NCI-H2196 treated with DMSO at 0.1 percent for 48 hours (cell line): ENCODE results near the gene PTPRK.

Source experiments
- DNase-seq: peaks from one replicate; lab custom pipeline; 2025; ENCODE audit not compliant: unreplicated experiment; lab: John Stamatoyannopoulos, UW

Gene PTPRK

DNA sequence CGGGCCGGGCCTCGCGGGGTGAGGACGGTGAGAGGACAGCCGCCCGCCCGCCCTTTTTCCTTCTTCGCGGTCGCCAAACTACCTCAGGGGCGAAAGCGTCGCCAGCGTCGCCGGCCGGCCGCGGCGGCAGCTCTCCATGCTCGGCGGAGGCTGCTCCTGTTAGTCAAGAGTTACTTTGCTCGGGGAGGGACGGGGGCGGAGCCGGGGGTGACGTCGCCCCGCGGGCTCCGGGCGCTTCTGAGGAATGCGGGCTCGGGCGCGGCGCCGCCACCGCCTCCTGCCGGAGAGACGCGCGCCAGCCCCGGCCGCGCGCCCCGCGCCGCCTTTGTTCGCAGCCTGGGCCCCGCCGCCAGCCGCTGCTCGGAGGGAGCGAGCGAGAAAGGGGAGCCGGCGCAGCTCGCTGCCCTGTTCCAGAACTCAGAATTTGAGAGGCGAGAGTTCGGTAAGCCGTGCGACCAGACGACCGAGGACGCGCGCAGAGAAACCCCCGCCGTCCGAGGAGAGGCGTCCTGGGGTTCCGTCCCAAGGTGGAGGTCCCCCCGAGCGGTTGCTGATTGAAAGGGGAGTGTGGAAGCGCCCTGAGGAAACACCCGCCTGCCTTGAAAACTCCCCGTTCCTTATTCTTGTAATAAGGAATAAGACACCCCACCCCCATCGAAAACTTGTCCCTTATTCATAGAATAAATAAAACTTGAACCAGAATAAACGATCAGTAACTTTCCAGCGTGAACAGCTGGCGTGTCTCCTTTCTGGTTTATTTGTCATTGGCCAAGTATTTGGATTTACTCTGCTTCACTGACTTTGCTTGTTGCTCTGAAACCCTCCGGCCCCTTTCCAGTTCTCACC is at the start of gene PTPRK:
Gene PTPRK (minus strand): TSS at position 164 of the 846 bp plus-strand sequence. CDS start 241 bp downstream, outside the sequence.
- DNase-seq, result peak; percentile 8

DNA sequence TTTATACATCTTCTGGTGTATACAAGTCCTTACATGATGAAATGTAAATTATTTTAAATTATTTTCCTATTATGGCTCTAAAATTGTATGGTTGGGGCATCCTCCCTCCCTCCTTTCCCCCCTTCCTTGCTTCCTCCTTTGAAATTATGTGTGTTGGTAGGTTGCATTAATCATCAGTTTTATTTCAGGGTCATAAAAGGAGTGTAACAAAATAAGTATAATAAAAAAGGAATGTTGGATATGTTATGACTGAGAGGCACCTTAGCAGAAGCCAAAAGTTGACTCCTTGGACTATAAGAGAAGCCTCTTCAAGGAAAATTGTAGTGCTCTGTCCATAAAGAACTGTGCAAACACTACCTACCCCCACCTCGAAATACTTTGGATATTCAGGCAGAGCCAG is 46.6 kb upstream of the PTPRK start:
- no peak for DNase-seq

DNA sequence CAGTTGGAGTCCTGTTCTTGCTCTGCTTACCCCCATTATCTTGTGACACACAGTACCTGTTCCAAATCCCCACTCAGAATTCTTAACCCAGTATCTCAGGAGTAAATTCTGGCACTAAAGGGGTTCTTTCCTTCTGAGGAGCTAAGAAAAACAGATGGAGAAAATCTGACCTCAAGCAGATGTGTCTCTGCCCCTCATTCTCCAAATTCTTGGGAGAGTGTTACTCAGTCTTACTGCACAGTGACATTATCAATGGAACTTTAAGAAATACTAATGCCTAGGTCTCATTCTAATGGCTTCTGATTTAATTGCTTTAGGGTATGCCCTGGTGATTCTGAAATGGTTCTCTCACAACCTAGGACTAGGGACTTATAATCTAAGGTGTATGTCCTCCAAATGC is 40.6 kb upstream of the PTPRK start:
- DNase-seq, result no peak

DNA sequence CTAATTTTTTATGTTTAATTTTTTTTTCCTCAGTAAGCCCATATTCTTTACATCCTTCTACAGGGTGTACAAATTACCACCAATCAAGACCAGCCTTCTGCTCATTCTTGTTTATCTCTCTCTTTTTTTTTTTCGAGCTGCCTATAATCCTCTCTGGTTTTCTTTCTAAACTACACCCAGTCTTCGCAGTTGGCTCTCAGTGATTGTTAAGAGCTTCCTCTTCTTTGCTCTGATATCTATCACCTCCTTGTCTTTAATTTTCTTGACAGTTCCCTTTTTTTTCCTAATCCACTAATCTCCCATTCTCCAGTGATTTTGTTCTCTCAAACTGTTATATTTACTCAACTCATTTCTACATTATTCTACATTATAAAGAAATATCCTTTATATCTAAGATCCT is 38.5 kb upstream of the PTPRK start:
- DNase-seq, result no peak

DNA sequence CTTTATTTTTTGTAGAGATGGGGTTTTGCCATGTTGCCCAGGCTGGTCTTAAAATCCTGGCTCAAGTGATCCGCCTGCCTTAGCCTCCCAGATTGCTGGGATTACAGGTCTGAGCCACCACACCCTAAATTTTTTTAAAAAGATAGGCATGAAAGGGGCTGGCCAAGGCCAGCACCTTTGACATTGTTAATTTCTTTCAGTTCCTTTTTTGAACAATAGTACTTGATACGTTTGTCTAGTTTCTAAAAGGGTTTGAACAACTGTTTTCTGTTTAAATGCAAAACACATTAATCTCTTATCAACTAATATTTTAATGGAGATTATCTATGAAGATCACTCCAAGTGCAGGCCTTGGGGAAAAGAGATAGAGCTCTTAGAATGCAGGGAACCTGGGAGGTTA is 37.6 kb upstream of the PTPRK start:
- no peak for DNase-seq

DNA sequence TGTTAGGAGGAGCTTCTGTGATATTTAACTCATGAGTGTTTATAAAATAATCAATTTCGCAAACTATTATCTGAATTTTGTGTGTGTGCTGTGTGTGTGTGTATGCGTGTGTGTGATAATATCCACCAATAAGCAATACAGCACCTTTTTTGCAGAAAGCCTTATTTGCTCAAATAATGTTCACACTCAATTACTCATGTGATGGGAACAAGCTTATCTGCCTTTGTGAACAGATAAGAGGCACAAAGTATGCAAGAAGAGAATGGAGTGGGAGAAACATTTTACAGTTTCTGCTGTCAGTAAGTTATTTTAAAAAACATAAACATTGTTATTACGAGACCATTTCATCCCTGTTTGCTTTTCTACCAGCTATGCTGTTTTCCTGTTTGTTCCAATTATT is 36.7 kb upstream of the PTPRK start:
- no peak for DNase-seq

DNA sequence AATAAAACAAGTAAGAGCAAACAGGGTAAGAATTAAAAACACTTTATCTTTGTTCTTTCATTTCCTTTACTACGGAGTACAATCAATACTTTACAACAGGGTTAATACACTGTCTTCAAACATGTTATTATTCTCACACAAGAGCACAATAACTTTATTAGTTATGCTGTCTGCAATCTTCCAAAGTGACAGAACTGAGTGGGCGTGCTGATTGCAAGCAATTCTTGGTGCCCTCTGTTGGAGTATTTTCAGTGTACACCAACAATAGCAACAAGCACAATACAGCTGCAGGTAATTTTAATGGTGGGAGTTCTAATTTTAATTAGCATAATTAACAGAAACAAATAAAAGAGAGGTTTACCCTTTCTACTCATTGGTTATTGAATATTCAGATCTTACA is 33.9 kb upstream of the PTPRK start:
- no peak for DNase-seq

DNA sequence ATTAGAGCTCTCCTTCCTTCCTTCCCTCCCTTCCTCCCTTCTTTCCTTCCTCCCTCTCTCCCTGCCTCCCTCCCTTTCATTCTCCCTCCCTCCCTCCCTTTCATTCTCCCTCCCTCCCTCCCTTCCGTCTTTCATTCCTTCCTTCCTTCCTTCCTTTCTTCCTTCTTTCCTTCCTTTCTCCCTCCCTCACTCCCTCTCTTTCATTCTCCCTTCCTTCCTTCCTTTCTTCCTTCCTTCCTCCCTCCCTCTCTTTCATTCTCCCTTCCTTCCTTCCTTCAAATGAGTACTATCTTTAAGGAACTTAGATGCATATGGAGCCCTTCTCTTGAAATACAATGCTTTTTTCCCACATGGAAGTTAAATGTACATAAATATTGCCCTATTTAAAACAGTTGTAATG is 20.9 kb upstream of the PTPRK start:
- DNase-seq, result no peak

DNA sequence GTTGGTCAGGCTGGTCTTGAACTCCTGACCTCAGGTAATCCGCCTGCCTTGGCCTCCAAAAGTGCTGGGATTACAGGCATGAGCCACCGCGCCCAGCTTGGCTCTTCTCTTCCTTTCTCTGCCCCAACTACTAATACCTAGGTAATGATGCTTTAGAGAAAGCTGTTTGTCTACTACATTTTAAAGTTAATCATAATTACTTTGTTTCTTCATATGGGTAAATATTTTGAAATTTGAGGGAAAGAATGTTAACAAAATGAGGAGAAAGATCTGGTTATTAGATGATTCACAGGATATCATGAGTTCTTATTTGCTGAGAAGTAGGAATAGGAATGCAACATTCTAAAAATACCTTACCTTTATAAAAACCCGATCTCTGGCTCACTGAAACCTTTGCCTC is 18.4 kb upstream of the PTPRK start:
- DNase-seq, result no peak

DNA sequence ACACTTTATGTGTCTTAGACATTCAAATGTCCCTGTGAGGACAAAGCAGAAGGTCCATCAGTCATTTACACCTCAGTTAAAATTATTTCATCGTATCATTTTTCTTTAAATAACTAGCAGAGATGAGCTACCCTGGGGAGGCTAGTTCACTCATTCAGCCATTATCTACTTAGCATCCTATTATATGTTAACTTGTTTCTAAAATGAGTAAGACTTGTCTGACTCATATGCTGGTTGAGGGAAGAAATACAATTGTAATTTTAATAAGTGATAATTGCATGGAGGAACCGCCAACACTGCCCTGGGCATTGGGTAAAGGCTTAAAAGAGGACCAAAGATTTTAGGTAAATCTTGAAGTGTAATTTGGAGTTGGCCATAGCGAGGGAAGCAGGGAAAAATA is 12.4 kb upstream of the PTPRK start:
- no peak for DNase-seq

DNA sequence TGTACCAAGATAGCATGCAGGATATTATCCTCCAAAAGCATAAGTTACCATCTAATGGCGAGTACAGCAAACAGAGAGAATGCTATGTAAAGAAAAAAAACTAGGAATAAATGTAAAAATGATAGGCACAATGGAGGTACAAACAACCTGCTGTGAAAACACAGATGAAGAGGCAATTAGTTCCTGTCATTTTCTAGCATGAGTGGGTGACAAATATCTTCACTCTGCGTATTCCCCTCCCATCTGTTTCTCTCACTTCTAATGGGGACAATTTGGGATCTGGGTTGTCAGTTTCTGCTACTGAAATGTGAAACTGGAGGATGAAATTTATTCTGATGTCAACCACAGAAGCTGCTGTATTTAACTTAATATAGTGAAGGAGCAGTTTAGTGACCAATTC is 11.7 kb upstream of the PTPRK start:
- no peak for DNase-seq

DNA sequence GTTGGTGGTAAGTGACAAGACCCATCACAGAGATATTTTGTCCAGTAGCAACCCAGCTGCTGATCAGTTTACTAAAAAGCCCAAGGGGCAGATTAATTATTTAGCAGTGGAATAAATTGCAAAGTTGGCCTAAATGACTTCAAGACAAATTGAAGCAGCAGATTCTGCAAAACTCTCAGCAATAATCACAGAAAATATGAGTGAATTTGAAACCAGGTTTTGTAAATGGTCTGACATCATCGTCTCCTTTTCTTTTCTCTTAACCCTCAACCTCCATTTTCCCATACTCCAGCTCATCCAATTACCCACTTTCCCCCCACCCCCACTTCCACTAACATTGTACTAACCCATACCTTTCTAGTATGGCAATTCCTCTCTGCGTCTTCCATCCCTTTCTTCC is 11.3 kb upstream of the PTPRK start:
- no peak for DNase-seq

DNA sequence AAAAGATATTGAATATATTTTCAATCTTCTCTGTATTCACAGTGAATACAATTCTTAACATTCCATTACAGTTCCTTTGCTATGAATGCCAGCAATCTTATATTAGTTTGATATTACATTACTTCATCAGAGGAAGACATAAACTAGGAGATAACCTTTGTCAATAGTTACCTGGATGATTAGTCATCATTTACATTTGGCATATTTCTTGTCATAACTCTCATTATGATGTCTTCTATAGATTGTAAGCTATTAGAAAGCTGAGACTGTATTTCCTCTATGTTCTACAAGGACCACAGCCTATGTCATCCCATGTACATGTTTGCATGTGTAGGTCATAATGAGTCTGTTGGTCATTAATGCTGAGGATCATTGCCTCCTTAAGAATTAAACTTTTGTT is 7.8 kb upstream of the PTPRK start:
- no peak for DNase-seq

DNA sequence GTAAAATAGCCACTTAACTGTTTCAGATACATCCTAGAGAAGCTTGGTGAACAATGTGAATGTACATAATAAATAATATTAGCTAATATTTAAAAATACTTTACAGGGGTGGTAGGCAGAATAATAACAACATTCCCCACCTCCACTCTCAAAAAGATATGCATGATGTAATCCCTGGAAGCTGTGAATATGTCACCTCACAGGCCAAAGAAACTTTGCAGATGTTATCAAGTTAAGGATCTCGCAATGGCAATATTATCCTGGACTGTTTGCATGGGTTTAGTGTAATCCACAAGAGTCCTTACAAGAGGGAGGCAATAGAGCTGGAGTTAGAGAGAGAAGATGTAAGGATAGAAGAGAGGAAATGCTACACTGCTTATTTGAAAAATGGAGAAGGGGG is 7.0 kb upstream of the PTPRK start:
- no peak for DNase-seq

DNA sequence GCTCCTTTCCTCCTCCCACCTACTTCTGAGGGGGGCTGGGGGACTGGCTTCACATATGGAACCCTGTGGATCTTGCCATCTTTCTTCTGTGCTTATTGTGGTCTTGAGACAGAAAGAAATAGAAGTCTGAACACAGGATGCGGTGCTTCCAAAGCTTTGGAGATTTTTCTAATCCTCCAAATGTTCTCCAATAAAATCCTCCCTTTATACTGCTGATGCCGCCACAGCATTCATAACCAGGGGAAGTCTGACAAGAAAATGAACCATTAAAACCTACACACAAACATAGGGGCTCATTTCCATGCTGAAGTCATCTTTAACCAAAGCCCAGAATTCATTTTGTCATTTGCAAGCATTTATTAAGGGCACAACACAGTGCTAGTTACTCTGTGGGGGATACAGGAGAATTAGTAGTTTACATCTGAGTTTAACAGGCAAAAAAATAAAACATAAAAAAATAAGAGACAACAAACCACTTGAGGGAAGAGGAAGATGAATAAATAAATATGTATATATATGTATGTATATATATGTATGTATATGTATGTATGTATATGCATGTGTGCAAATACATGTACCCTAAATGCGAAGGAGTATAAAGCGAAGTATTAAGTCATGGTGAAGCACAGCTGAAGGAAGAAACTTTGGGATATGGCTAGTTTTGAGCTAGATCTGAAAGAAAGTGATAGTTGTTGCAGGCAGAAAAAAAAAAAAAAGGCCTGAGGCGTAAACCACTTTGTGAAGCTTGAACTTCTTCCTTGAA is 5.9 kb upstream of the PTPRK start:
- DNase-seq, result no peak

DNA sequence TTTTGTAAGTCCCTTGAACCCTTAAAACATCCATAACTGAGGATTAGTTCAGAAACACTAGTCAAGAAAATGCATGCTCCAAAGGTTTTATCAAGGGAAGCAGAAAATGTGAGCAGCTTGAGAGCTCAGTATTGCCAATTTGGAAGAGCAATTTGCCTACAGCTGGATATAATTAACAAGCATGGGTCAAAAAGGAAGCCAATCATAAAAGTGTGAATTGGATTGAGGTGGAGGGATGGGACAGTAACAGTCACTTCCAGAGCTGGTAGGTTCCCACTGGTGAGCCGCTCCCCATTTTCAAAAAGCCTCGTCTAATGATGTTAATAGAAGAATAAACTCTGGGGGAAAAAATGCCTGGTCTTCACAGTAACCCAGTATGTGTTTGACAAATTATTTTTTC is 5.0 kb upstream of the PTPRK start:
- DNase-seq, result no peak

DNA sequence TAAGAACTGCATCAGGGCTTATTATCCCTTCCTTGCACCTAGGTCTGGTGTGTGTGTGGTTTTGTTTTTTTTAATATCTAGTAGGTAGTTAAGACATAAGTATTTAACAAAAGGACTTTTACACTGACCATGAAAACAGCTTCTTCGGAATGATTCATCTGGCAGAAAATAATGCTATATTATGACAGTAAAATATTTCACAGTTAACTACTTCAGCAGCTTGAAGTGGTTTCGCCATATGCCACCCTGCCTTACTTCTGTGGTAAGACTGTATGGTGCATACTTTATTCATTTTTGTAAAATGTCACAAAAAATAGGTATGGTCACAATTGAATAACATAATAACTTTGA is 858 bp upstream of the PTPRK start:
- DNase-seq, result no peak

DNA sequence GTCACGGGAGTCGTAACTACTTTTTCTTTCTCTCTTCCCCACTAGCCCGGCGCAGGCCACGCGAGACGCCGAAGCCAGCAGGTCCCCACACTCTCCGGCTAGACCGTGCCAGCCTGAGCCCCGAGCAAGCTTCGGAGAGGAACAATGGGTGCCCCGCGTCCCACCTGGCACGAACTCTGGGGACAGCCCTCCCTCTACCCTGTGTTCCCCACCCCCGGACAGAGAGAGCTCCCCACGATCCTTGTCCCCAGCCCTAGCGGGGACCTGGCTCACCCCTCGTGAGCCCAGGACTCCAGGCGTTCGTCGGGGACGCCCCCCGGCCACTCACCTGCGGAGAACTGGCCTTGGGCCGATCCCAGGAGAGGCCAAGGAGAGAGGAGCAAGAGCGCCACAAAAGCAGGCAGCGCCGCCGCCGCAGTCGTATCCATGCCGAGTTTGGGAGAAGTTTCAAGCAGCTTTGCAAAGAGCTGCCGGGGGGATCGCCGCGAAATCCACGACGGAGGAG is 416 bp downstream of the PTPRK start:
- no peak for DNase-seq

DNA sequence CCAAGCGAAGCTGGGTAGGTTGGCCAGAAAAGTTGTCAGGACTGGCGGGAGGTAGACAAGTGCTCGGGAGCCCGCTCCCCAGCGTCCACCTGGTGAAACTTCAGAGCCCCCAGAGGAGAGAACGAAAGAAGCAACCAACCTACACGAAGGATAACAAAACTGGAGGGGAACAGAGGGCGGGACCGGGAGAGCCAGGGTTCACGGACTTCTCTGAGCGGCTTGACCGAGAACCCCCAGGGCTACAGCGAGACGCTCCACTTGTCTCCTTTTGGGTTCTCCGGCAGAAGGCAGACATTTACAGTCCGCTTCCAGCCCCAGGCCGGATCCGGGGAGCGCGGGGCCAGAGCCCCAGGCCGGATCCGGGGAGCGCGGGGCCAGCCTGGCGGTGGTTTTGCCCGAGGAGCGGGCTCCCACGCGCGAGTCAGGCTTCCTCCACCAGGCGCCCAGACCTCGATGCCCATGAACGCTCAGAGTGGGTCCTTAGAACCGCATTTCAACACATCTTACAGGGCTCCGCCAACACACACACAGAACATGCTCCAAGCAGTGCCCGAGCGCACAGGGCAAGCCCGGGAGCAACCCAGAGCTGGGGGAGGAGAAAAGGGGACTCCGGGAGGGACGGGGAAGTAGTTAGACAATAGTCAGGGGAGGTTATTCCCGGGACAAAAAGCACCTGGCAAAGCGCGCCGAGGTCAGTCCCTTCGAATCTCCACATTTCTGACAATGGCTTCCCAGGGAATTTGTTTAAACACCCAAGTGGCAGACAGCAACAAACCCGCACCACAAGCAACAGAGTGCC is 1.1 kb downstream of the PTPRK start:
- no peak for DNase-seq

DNA sequence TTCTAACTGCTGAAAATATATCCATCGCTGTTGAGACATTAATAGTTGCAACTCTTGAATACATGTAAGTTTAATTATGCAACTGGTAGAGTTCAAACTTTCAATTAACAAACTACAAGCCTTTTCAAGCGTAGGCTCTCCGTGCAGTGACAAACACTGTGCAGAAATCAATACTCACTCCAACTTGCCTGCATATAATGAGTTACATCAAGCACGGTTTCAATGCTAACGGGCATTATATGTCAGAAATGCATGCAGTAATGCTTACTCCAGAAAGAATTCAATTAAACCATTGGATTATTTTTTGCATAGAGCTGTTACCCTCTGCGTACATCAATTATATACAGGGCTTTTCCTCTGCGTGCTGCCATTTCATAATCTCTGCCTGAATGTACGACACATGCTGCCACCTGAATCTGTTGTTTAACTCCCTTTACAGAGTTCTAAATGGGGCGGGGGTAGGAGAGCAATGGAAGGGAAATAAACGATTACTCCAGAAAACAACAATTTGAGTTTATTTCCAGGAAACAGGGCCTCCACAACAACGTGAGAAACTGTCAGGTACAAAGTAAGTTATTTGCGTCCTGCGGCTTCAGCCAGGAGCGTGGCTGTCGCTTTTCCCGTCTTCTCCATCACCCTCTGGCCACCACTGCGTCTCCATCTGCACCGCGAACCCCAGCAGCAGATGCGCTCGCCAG is 1.8 kb downstream of the PTPRK start:
- no peak for DNase-seq

DNA sequence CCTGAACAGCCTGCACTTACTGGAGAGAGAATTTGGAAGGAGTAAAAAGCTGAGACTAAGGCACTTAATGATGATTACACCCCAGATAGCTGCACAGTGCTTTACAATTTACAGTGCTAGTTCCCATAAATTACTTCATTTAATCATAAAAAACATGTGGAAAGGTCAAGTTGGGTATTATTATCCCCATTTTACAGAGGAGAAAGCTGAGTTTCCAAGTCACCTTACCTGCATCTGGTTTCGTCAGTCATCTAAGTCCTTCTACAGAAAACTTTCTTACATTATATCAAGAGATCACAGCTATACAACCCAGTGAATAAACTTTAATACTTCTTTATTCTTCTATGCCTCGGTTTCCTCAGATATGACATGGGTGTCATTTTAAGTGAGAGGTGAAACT is 3.3 kb downstream of the PTPRK start:
- DNase-seq, result no peak
